Epithelial cell of esophagus (primary cell): ENCODE data around the gene RAF1.
A peak's percentile ranks its signal among the peaks of the same experiment; 100 is the strongest.
"Not testable (repeated sequence)": the region's sequence is repeated elsewhere in the genome, so short reads cannot be mapped to it uniquely, and the experiment has no call there.

ENCODE experiments used
- DNase-seq: peaks from one replicate; pipeline ENCODE4 v3.0.0; 2010; ENCODE audit warnings: low read depth
- H3K4me3 ChIP-seq: 2 replicates; pipeline ENCODE4 v1.5.1; 2011; ENCODE audit warnings: mild to moderate bottlenecking, low read length, control low read depth
- TF ChIP-seq, protein P1 (sequence below): IDR thresholded peaks from 2 replicates; pipeline ENCODE4 v1.5.1; 2011; ENCODE audit warnings: low read depth, mild to moderate bottlenecking, low read length, control low read depth, inconsistent platforms; ENCODE audit not compliant: insufficient read depth; ENCODE audit errors: missing control alignments

The RAF1 gene

DNA sequence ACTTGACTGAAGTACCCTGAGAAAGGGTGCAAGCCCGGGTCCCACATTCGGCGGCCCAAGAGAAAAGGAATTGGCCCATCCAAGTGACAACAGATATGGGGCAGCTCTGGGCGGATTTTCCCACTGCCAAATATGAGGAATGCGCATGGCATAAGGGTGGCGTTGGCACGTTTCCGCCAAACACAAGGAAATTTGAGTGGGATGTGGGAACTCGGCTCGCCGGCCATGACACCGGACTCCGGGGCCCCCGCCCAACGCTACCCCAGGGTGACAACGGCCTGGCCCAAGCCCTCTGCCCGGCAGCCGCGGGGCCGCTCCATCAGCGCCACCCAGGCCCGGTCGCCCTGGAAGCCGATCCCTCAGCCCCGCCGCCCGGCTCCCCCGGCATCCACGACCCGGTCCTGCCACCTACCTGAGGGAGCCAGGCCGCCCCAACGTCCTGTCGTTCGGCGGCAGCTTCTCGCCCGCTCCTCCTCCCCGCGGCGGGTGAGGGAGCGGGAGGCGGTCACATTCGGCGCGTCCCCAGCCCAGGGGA is 449 bp downstream of the RAF1 start:
- TF ChIP-seq, protein P1, sequence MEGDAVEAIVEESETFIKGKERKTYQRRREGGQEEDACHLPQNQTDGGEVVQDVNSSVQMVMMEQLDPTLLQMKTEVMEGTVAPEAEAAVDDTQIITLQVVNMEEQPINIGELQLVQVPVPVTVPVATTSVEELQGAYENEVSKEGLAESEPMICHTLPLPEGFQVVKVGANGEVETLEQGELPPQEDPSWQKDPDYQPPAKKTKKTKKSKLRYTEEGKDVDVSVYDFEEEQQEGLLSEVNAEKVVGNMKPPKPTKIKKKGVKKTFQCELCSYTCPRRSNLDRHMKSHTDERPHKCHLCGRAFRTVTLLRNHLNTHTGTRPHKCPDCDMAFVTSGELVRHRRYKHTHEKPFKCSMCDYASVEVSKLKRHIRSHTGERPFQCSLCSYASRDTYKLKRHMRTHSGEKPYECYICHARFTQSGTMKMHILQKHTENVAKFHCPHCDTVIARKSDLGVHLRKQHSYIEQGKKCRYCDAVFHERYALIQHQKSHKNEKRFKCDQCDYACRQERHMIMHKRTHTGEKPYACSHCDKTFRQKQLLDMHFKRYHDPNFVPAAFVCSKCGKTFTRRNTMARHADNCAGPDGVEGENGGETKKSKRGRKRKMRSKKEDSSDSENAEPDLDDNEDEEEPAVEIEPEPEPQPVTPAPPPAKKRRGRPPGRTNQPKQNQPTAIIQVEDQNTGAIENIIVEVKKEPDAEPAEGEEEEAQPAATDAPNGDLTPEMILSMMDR, result no peak

GRCh38 chr3:12662593-12663400 is 1.1 kb downstream of the RAF1 start:
- DNase-seq, result peak; percentile 82
- peak overlapping the region; percentile 96 for H3K4me3 ChIP-seq
- TF ChIP-seq, protein P1, result no peak

More for the DNA sequence above, 449 bp downstream of the RAF1 start:
- H3K4me3 ChIP-seq, result peak overlapping the region; percentile 96
- DNase-seq, result peak; percentile 40

DNA sequence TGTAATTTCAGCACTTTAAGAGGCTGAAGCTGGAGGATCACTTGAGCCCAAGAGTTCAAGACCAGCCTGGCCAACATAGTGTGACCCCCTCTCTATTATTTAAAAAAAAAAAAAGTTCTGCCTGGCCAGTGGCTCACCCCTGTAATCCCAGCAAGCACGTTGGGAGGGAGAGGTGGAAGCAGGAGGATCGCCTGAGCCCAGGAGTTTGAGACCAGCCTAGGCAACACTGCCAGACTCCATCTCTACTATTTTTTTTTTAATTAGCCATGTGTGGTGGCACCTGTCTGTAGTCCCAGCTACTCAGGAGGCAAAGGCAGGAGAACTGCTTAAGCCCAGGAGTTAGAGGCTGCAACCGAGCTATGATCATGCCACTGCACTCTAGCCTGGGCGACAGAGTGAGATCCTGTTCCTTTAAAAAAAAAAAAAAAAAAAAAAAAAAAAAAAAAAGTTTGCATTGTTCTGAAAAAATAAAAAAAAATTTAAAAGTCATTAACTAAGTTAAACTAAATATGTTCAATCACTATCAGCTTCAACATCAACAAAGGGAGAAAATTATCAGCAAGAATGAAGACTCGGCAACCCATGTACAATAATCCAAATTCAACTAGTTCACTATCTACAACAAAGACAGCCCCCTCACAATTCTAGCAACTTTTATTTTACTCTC is 1.9 kb downstream of the RAF1 start:
- TF ChIP-seq, protein P1, result no peak
- no peak for DNase-seq
- peak overlapping the region; percentile 96 for H3K4me3 ChIP-seq

DNA sequence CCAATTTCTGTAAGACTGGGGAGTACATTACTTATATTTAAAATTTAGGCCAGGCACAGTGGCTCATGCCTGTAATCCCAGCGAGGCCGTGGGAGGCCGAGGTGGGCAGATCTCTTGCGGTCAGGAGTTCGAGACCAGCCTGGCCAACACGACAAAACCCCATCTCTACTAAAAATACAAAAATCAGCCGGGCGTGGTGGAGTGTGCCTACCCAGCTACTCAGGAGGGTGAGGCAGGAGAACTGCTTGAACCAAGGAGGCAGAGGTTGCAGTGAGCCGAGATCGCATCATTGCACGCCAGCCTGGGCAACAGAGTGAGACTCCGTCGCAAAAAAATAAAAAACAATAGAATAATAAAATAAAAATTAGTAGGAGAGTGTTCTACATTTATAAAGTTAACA is 2.5 kb downstream of the RAF1 start:
- DNase-seq, H3K4me3 ChIP-seq: not testable (repeated sequence)

DNA sequence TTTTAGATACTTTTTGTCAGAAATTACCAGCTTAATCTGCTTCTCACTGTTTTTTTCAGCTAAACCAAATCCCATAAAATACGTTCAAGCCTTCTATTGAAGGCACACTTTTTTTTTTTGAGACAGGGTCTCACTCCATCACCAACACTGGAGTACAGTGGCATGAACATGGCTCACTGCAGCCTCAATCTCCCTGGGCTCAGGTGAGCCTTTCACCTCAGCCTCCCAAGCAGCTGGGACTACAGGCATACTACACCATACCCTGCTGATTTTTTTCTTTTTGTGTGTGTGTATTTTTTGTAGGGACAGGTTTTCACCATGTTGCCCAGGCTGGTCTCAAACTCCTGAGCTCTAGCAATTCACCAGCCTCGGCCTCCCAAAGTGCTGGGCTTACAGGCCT is 3.7 kb downstream of the RAF1 start:
- H3K4me3 ChIP-seq, result no peak overlapping the region

DNA sequence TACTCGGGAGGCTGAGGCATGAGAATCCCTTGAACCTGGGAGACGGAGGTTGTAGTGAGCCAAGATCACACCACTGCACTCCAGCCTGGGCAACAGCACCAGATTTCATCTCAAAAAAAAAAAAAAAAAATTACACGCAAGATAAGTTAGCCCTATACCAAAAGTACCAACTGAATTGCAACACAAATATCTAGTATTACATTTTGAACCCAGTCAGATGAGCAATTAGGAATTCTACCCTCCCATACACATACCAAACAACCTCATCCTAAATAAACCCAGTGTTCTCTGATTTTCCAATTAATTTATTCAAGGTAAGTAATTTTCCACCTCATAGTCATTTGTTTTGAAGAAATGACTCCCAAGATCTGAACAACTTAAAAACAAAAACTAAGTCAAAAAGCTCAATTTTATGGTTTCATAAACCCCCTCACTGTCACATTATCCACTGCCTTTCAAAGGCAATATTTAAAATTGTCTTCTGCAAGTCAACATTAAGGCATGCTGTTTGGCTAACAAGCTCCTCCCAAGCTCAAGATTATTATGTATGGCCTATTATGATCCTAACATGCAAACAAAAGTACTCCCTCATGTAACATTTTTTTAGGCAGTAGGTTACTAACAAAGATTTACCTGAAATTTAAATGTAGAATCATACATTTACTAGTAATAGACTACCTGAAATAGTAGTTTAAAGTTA is 4.5 kb downstream of the RAF1 start:
- H3K4me3 ChIP-seq, result no peak overlapping the region
- DNase-seq, result no peak
- TF ChIP-seq, protein P1, result no peak

More for the DNA sequence above, 3.7 kb downstream of the RAF1 start:
- TF ChIP-seq, protein P1, result no peak
- no peak for DNase-seq

- TF ChIP-seq, protein P1, result no peak
- peak; percentile 35 for DNase-seq
Observed at GRCh38 chr3:12658593-12659058, 5.3 kb downstream of the RAF1 start.

More at GRCh38 chr3:12658593-12659058, 5.3 kb downstream of the RAF1 start:
- no peak overlapping the region for H3K4me3 ChIP-seq
